HFFc6 (cell line): Measurements from ENCODE around the gene TMCC2. TPM values are rescaled to one million over a fixed set of nuclear protein-coding genes. Genes with fewer than 3 reads are reported as not detected.
"Not testable (repeated sequence)": the region's sequence is repeated elsewhere in the genome, so short reads cannot be mapped to it uniquely, and the experiment has no call there.

Experiments
- DNase-seq: peaks from one replicate; pipeline ENCODE4 v3.0.0-alpha.2; 2018
- H3K27ac Mint-ChIP-seq: 2 replicates; pipeline ENCODE4 v1.8.0; 2020; ENCODE audit warnings: mild to moderate bottlenecking, mixed read lengths
- H3K27me3 Mint-ChIP-seq: 2 replicates; pipeline ENCODE4 v1.8.0; 2021; ENCODE audit warnings: mild to moderate bottlenecking, moderate library complexity, mixed read lengths; ENCODE audit not compliant: insufficient read depth
- H3K36me3 Mint-ChIP-seq: 2 replicates; pipeline ENCODE4 v1.8.0; 2021; ENCODE audit warnings: low read depth, mixed read lengths
- H3K4me1 Mint-ChIP-seq: 2 replicates; pipeline ENCODE4 v1.8.0; 2020; ENCODE audit warnings: low read depth, mixed read lengths
- H3K4me3 Mint-ChIP-seq: 2 replicates; pipeline ENCODE4 v1.8.0; 2020; ENCODE audit warnings: mild to moderate bottlenecking, moderate library complexity, mixed read lengths
- H3K9me3 Mint-ChIP-seq: 2 replicates; pipeline ENCODE4 v1.8.0; 2020; ENCODE audit warnings: mild to moderate bottlenecking, mixed read lengths
- total RNA-seq, 6 experiments: library from RNA; stranded (reverse); fragmentation: NEBNext Ultra II Directional; extraction: Animal tissue kit (Norgen Biotek cat#: 25700); gene quantifications; 2 replicates in 1 of 6; 3 replicates in 5 of 6; pipeline ENCODE4 v1.2.3, GENCODE V29; 2021
- TF ChIP-seq, protein P1 (sequence below): fragments of 200-600 bp; sonication (generic); IDR thresholded peaks from 2 replicates; pipeline ENCODE4 v1.5.0; 2021; ENCODE audit warnings: antibody characterized with exemption, mild to moderate bottlenecking

The TMCC2 gene
- total RNA-seq, 6 experiments from 2014 or later = 3.4 to 4.2 (median 3.9) TPM

- Mint-ChIP-seq H3K9me3 (no peaks in the 10 kb centered on the region), H3K27ac (no peak overlapping the region), H3K27me3 (peaks cover 5% of the 10 kb centered on the region; the same call in 1 of the 2 replicates), H3K4me1 (peaks cover 3% of the 10 kb centered on the region), H3K4me3 (no peak overlapping the region), H3K36me3 (no peaks in the 10 kb centered on the region)
- TF ChIP-seq, protein P1, sequence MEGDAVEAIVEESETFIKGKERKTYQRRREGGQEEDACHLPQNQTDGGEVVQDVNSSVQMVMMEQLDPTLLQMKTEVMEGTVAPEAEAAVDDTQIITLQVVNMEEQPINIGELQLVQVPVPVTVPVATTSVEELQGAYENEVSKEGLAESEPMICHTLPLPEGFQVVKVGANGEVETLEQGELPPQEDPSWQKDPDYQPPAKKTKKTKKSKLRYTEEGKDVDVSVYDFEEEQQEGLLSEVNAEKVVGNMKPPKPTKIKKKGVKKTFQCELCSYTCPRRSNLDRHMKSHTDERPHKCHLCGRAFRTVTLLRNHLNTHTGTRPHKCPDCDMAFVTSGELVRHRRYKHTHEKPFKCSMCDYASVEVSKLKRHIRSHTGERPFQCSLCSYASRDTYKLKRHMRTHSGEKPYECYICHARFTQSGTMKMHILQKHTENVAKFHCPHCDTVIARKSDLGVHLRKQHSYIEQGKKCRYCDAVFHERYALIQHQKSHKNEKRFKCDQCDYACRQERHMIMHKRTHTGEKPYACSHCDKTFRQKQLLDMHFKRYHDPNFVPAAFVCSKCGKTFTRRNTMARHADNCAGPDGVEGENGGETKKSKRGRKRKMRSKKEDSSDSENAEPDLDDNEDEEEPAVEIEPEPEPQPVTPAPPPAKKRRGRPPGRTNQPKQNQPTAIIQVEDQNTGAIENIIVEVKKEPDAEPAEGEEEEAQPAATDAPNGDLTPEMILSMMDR = no peak
- DNase-seq = no peak
Observed at GRCh38 chr1:205276689-205277065, 48.9 kb downstream of the TMCC2 start.

- Mint-ChIP-seq H3K4me3 (no peak overlapping the region), H3K36me3 (no peaks in the 10 kb centered on the region), H3K27ac (no peak overlapping the region), H3K27me3 (peaks cover 5% of the 10 kb centered on the region; the same call in 1 of the 2 replicates), H3K9me3 (no peaks in the 10 kb centered on the region), H3K4me1 (peaks cover 29% of the 10 kb centered on the region)
- TF ChIP-seq, protein P1 = no peak
- no peak for DNase-seq
Observed at GRCh38 chr1:205279986-205280385, 52.2 kb downstream of the TMCC2 start.

DNA sequence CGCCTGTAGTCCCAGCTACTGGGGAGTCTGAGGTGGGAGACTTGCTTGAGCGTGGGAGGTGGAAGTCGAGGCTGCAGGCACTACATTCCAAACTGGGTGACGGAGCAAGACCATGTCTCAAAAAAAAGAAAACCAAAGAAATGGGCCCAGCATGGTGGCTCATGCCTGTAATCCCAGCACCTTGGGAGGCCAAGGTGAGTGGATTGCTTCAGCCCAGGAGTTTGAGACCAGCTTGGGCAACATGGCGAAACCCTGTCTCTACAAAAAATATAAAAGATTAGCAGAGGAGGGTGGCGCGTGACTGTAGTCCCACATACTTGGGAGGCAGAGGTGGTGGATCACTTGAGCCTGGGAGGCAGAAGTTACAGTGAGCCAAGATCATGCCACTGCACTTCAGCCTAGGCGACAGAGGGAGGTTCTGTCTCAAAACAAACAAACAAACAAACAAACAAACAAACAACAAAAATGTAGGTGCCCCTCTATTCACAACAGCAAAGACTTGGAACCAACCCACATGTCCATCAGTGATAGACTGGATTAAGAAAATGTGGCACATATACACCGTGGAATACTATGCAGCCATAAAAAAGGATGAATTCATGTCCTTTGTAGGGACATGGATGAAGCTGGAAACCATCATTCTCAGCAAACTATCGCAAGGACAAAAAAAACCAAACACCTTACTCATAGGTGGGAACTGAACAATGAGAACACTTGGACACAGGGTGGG lies 53.1 kb downstream of the TMCC2 start:
- H3K9me3 Mint-ChIP-seq, H3K4me3 Mint-ChIP-seq, DNase-seq, H3K36me3 Mint-ChIP-seq, H3K27me3 Mint-ChIP-seq, H3K27ac Mint-ChIP-seq: not testable (repeated sequence)
- H3K4me1 Mint-ChIP-seq = peaks cover 37% of the 10 kb centered on the region

GRCh38 chr1:205283270-205284147 lies 55.8 kb downstream of the TMCC2 start:
- H3K4me1 Mint-ChIP-seq = peaks cover 64% of the 10 kb centered on the region
- no peak for DNase-seq
- H3K27ac Mint-ChIP-seq = peak overlapping the region; percentile 95
- H3K36me3 Mint-ChIP-seq = no peaks in the 10 kb centered on the region
- TF ChIP-seq, protein P1 = no peak
- H3K4me3 Mint-ChIP-seq = no peak overlapping the region
- peaks cover 1% of the 10 kb centered on the region; the same call in 1 of the 2 replicates for H3K27me3 Mint-ChIP-seq
- H3K9me3 Mint-ChIP-seq = no peaks in the 10 kb centered on the region

- peak; percentile 96 for DNase-seq
- Mint-ChIP-seq H3K4me1 (peaks cover 65% of the 10 kb centered on the region), H3K36me3 (no peaks in the 10 kb centered on the region), H3K27ac (peak overlapping the region; percentile 95), H3K9me3 (no peaks in the 10 kb centered on the region), H3K4me3 (peak overlapping the region; percentile 46), H3K27me3 (no peaks in the 10 kb centered on the region; the same call in 1 of the 2 replicates)
- TF ChIP-seq, protein P1 = peak; percentile 52
Observed at GRCh38 chr1:205284420-205285144, 56.8 kb downstream of the TMCC2 start.
